HG03354 (cell line): ENCODE data around the gene DNHD1.

Source experiments
- ATAC-seq: cut with Tn5 transposase; IDR thresholded peaks from one replicate; pipeline ENCODE4 v1.9.1; 2021; ENCODE audit warnings: mild to moderate bottlenecking; ENCODE audit not compliant: unreplicated experiment, poor library complexity, severe bottlenecking

Gene DNHD1

GRCh38 chr11:6556139-6556949, 59.3 kb downstream of the DNHD1 start:
- no peak for ATAC-seq

DNA sequence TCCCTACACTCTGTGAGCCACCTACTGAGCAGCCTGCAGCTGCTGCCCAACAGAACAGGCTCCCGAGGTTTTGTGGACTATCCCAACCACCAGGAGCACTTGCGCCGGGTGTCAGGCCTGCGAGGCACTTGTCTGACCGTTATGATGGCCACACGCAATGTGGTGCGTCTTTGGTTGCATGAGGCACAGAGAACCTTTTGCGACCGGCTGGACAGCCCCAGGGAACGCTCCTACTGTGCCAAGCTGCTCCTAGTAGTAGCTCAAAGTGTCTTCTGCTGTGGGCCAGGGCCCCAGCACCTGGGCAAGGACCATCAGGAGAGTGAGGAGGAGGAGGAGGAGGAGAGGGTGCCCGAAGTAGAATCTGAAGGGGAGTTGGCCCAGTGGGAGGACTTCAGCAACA, 60.0 kb downstream of the DNHD1 start:
- ATAC-seq: no peak

DNA sequence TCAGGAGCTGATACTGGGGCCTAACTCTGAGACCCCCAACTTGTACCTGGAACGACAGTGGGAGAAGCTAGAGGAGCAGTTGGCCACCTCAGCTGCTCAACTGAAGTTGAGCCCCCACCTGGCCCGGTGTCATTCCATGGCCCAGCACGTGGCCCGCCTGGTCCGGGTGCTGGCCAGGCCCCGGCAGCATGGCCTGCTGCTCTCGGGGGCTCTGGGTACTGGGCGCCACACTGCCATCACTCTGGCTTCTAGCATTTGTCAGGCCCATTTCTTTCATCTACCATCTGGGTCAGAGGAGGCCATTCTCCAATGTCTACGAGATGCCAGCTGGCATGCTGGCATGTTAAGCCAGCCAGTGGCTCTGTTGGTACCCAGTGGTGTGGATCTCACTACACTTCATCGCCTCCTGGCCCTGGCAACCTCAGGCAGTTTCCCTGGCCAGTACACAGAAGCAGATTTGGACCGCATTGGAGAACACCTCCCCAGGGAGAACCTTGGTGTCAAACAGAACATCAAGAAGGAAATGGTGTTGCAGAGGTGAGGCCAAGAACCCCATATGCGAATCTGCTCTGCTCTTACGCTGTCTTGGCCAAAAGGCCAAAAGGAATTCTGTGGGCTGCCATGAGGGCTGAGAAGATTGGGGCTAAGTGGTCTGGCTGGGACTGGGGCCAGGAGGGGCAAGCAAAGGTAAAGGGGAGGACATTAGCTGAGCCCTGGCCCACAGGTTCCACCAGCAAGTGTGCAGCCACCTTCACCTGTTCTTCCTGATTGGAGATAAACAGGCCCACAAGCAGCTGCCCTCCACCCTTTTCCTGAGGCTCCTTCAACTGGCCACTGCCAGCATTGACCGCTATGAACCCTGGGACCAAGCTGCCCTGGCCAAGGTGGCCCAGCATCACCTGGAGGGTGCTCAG, 60.9 kb downstream of the DNHD1 start:
- ATAC-seq: no peak

DNA sequence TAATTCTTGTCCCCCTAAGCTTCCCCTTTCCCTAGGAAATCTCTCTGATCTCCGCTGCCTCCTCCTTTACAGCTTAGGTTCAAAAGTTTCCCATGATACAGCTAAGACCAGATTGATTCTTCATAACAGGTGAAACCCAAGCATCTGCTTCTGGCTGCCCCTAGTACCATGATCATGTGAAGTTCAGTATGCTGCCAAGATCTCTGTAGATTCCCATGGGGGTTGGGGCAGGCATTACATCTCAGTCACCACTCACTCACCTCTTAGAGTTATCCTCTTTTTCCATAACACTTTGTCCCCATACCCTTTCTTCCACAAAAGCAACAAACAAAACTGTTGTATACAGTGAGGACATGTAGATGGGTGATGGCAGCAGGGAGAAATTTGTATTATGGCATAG, 62.3 kb downstream of the DNHD1 start:
- no peak for ATAC-seq

- no peak for ATAC-seq
Observed at GRCh38 chr11:6561288-6561687, 64.2 kb downstream of the DNHD1 start.

DNA sequence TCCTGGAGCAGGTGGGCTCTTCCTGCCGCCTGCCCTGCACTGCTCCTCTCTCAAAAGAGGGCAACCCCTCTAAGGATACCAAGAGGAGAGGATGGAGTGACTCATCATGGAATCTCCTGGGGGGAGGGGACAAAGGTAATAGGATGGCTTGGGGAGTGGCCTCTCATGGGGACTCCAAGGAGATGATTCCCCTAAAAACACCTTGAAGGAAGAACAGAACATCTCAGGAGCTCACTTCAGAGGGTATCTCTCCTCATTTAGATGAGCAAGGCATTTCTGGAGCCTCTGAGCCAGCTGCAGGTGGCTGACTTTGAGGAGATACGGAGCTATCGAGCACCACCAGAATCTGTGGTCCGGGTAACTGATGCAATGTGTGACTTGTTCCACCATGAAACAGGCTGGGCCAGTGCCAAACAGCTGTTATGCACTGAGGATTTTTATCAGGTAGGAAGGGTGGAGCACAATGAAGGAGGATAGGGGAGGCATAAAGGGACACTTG, 66.1 kb downstream of the DNHD1 start:
- no peak for ATAC-seq

GRCh38 chr11:6563667-6564066, 66.6 kb downstream of the DNHD1 start:
- no peak for ATAC-seq

DNA sequence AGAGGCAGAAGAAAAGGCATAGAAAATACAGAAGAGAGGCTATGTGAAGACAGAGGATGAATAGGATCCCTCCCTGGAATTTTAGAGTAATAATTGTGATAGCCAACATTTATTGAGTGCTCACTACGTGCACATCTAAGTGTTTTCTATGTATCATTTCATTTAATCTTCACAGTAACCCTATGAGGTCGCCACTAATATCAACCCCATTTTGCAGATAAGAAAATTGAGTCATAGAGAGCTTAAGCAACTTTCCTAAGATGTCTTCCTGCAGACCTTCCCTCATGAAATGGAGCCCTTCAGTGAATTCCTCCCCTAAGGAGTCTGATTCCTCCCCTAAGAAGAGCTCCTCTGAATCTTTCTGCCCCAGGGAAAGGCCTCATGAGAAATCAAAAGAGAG, 68.2 kb downstream of the DNHD1 start:
- ATAC-seq: no peak

DNA sequence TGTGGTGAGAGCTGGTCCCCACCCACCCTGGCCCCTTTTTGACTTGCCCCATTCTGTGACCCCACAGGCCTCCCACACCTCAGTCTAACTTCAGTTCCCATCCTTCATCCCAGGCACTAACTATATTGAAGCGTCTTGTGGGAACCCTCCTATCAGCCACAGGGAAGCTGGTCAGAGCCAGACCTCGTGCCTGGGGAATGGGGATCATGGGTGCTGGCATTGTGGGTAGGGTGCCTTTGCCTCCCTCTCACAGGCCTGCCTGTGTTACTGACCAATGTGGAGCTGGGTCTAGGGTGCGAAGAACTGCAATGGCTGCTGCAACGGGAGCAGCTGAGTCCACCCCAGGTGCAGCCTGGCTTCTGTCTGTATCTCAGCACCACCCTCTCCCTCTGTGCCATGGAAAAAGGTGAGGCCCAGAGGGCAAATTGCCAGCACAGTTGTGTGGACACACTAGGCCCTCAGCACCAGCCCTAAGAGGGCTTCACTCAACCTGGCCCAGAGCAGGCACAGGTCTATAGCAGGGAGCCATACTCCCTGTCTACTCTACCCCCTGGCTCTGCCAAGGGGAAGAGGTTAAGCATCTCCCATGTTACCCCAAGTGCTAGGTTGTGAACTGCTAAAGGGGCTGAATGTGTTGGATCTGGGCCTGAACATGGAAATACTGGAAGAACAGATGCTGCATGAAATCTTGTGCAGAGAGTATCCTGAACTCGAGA, 69.1 kb downstream of the DNHD1 start:
- no peak for ATAC-seq

DNA sequence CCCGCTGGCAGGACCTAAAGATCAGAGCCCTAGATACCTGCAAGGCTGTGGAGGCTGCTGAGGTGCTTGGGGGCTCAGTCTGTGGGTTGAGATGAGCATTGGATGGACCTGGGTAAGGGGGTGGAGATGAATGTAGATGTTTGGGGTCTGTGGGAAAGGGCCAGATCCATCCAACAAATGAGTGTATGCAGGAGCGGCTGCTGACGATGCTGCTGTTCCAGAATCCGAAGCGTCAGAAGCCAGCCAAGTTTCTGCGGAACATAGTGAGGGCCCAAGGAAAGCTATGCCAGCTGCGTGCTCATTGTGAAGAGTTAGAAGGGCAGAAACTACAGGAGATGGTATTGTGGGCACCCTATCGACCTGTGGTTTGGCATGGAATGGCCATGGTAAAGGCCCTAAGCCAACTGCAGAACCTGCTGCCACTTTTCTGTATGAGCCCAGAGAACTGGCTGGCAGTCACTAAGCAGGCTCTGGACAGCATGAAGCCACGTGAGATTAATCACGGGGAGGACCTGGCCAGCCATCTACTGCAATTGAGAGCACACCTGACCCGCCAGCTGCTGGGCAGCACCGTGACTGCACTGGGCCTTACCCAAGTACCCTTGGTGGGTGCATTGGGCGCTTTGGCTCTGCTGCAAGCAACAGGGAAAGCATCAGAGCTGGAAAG, 69.8 kb downstream of the DNHD1 start:
- ATAC-seq: no peak

GRCh38 chr11:6567371-6567745, 70.3 kb downstream of the DNHD1 start:
- no peak for ATAC-seq

GRCh38 chr11:6568191-6568918, 71.3 kb downstream of the DNHD1 start:
- no peak for ATAC-seq

DNA sequence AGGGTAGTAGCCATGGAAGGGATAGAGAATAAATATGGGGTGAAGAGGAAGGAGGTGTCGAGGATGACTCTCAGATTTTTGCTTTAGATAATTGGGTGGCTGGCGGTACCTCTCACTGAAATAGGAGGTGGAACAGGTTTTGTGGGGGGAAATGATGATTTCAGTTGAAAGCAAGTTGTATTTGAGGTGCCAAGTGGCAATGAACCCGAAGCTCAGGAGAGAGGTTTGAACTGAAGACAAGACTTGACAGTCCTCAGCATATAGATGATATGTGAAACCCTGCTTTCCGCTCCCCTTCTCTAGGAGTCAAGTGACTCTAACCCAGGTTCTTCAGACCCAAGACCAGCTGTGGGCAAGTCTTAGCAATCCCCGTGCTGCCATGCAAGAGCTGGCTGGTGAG, 72.6 kb downstream of the DNHD1 start:
- no peak for ATAC-seq

DNA sequence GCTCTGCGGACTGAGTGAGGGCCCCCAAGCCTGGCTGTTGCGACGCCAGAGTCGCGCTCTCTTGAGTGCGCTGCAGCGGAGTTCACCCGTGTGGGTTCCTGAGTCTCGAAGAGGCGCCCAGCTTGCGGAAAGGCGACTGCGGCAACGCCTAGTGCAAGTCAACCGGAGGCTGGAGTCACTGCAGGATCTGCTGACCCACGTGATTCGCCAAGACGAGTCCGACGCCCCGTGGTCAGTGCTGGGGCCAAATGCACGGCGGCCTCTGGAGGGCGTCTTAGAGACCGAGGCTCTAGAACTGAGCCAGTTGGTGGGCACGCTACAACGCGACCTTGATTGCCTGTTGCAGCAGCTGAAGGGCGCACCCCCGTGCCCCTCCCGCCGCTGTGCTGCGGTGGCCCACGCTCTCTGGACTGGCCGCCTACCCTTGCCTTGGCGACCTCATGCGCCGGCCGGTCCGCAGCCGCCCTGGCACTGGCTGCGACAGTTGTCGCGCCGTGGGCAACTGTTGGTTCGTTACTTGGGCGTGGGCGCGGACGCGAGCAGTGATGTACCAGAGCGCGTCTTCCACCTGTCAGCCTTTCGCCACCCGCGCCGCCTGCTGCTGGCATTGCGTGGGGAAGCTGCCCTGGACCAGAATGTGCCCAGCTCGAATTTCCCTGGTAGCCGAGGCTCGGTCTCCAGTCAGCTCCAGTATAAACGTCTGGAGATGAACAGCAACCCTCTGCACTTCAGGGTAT, 73.8 kb downstream of the DNHD1 start:
- ATAC-seq: no peak

DNA sequence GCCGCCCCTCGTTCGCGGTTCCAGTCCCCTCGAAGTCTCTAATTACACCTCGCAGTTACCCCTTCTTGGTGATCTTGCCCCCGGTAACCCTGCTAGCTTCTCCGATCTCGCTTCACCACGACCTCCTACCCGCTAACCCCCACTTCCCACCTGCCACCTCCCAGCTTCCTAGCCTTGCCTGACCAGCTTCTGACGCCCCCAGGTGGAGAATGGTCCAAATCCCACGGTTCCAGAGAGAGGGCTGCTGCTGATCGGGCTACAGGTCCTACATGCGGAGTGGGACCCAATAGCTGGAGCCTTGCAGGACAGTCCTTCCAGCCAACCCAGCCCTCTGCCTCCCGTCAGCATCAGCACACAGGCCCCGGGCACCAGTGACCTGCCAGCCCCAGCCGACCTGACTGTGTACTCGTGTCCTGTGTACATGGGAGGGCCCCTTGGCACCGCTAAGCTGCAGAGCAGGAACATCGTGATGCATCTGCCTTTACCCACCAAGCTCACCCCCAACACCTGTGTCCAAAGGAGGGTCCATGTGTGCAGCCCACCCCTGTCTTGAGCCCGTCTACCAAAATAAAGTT, 74.4 kb downstream of the DNHD1 start:
- ATAC-seq: no peak

- no peak for ATAC-seq
Observed at GRCh38 chr11:6572215-6572614, 75.1 kb downstream of the DNHD1 start.

- no peak for ATAC-seq
Observed at GRCh38 chr11:6574816-6575715, 78.0 kb downstream of the DNHD1 start.
